DMS53 (cell line): ENCODE data around the gene SIX1.

ENCODE experiments used
- DNase-seq: peaks from one replicate; lab custom pipeline; 2025; lab: John Stamatoyannopoulos, UW

SIX1 gene

DNA sequence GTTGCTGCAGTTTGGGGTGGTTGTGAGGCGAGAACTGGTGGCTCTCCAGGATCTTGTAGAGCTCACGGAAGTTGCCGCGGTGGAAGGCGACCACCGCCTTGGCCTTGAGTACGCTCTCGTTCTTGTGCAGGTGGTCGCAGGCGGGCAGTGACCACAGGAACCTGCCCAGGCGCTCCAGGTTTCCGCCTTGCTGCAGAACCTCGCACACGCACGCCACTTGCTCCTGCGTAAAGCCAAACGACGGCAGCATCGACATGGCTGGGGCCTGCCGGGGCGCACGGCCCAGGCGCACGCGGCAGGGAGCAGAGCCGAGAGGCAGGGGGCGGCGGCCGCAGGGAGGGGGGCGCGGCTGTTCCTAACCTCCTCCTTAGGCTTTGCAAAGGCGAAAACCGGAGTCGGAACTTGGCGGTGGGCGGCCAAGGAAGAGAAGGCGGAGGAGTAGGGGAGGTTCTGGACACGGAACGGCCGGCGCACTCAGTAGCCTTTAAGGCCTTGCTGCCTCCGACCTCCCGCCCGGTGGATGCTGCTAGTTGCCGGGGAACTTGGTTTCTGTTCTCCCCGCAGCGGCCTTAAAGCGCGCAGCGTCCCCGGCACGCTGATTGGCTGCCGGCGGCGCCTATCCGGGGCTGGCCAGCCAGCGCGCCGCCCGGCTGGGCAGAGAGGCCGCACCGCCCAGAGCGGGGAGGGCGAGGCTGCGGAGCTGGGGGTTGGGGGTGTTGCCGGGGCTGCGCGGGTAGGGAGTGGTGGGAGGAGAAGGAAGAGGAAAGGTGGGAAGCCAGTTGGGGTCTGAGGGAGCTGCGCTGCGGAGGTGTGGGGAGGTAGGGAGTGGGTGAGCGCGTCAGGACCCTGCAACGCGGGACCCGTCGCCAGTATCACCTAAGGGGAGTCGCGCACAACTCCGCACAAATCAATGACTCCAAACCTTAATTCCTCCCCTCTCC lies at the start of gene SIX1:
TSS of gene SIX1 (minus strand) at position 544 of the 941 bp plus-strand sequence. CDS start at position 256, 288 bp downstream.
- peak; percentile 95 for DNase-seq

DNA sequence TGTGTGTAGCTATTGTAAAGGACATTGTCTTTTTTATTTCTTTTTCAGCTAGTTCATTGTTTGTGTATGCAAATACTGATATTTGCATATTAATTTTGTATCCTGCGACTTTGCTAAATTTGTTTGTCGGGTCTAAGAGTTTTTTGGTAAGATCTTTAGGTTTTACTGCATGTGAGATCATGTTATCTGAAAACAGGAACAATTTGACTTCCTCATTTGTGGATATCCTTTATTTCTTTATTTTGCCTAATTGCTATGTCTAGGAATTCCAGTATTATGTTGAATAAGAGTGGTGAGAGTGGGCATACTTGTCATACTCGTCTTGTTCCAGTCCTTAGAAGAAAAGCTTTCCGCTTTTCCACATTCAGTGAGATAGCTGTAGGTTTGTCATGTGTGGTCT lies 46.0 kb upstream of the SIX1 start:
- no peak for DNase-seq

DNA sequence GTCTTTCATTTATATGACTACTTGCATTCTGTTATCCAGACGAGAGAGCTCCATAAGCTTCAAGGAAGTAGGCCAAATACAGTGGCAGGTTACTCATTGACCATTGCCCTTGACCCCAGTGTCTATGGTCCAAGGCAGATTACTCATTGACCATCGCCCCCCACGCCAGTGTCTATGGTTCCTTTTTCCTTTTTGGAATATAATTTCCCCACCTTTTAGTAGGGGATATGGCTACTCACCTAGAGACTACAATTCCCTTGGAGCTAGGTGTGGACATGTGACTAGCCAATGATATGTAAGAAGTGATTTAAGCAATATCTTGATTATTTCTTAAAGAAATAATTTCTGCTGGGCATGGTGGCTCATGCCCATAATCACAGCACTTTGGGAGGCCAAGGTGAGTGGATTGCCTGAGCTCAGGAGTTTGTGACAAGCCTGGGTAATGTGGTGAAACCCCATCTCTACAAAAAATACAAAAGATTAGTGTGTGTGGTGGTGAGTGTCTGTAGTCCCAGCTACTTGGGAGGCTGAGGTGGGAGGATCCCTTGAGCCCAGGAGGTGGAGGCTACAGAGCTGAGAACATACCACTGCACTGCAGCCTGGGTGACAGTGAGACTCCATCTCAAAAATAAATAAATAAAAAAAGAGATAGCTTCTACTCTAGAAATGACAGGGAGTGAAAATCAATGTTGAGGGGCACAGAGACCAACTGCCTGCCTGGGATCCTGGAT lies 42.3 kb upstream of the SIX1 start:
- DNase-seq: no peak

DNA sequence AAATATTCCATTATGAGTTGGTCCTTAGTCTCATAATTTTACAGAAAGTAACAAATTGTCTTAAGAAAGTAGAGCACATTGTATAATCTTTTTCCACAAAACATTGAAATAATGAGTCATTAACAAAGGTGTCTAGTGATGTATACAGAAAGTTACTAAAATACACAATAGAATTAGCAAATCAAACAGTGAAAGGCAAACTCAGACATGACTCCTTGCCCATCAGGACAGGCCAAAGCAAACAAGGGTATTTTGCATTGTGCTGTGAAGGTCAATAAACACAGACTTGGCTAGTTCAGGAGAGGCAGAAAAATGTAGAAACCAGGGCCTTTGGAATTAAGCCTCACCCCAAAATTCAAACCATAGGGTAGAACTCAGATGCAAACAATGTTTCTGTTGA lies 37.6 kb upstream of the SIX1 start:
- DNase-seq: peak; percentile 49

DNA sequence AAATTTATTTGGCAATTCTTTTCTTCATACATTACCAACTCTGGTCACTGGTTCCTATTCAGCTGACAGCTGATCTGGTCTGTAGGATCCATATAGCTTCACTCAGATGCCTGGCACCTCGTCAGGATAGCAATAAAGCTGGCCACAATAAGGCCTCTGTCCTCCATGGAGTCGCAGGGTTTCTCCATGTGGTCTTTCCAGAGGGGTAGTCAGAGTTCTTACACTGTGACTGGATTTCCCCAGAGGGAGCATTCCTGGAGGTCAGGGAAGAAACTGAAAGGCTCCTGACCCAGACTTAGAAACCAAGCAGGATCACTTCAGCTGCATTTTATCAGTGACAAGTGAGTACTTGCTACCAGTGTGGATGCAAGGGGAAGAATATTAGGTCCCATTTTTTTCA lies 34.9 kb upstream of the SIX1 start:
- no peak for DNase-seq

DNA sequence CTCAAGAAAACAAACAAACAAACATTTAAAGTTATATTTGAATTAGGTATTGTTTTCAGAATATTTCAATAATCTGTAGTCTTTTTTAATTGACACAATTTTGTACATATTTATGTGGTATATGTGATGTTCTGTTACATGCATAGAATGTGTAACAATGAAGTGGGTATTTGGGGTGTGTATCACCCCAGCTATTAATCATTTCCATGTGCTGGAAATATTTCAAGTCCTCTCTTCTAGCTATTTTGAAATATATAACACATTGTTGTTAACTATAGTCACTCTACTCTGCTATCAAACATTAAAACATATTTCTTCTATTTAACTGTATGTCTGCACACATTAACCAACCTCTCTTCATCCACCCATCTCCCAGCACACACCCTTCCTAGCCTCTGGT lies 32.0 kb upstream of the SIX1 start:
- DNase-seq: no peak

DNA sequence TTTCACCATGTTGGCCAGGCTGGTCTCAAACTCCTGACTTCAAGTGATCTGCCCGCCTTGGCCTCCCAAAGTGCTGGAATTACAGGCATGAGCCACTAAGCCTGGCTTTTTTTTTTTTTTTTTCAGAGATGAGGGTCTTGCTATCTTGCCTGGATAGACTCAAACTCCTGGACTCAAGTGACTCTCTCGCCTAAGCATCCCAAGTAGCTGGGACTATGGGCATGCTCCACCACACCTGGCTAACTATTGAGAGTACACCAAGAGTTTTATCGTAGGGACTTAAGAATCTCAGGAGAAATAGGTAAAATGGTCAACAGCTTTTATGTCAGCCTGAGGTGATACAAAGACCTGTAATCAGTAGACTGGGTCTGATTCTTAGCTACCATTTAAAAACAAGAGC lies 31.2 kb upstream of the SIX1 start:
- no peak for DNase-seq

DNA sequence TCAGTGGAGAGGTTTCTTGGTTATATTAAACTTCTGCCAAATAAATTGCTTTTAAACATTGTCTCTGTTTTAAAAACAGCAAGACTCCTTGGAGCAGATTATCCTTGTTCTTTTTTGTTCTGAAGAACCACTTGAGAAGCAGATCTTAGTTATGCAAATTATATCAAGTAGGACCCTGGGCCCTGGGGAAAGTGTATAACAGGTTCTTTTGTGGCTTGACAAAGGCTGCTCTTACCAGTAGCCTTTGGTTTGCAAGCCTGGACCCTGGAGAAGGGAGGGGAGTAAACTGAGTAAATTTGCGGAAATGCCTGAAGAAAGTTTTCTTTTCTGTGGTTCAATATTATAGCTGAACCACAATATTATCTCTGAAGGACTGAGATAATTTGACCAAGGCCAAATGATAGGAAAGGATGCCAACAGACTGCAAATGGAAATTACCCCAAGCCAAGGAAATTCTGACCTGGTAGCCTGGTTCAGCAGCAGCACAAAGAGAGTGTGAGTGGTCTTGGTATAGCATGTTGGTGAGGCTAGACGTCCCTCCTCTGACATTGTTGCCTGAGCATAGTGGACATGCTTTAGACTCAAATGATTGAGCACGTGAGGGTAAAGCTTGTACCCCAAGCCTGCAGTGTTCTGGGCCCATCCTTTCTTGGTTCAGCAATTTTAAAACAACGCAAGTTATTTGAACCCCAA lies 30.4 kb upstream of the SIX1 start:
- DNase-seq: no peak

DNA sequence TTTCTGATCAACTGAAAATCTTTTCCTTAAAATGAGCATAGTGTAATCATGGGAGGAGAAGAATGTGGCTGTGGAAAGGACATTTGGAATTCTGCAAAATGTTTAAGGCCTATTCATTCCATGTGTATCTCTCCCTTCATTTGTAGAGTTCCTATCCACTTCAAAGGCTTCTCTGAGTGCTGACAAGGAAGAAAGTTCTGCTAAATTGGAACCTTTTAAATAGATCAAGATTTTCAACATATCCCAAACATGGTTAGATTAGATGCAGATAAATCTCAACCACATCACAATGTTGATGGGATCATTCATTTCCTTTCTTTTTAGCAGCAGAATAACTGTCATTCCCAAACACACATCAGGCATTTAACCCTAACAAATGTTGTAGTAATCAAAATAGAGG lies 28.4 kb upstream of the SIX1 start:
- DNase-seq: no peak

DNA sequence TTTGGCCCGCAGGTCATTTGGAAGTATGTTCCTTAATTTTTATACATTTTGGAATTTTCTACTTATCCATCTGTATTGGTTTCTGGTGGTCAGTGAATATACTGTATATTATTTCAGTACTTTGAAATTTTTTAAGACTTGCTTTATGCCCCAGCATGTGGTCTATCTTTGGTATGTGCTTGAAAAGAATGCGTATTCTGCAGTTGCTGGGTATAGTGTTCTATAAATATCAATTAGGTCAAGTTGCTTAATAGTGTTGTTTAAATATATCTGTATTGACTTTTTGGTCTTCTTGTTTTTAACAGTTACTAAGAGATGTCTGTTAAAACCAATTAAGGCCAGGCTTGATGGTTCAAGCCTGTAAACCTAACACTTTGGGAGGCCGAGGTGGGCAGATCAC lies 21.7 kb upstream of the SIX1 start:
- DNase-seq: no peak

DNA sequence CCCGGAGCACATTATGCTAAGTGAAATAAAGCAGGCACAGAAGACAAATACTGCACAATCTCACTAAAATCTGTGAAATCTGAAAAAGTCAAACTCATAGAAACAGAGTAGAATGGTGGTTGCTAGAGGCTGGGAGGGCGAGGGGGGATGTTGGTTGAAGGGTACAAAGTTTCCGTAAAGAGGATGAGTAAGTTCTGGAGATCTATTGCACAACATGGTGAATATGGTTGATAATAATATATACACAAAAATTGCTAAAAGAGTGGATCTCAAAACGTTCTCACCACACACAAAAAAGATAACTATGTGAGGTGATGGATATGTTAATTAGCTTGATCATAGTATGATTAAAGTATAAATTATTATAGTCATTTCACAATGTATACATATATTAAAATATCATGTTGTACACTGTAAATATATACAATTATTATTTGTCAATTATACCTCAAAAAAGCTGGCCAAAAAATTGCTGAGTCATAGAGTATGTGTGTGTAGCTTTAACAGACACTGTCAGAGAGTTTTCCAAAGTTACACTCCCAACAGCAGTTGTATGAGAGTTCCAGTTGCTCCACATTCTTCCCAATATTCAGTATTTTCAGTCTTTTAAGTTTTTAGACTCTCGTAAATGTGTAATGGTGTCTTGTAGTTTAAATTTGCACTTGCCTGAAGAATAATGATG lies 19.3 kb upstream of the SIX1 start:
- no peak for DNase-seq

DNA sequence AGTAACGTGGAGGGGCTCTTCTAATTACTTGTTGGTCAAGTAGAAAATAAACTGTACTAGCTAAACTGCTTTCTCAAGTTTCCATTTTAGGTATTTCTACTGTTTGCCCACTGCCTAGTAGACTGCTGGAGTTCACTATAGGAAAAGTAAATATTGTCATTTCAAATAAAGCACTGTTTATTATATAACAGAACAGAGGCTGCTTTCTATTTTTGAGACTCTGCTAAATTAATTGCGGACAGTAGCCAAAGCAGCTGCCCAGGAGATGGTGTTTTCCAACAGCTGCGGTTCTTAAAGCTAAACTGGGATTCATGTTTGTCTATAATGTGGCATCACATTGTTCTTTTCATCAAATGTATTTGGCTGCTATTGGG lies 15.9 kb upstream of the SIX1 start:
- DNase-seq: peak; percentile 80

DNA sequence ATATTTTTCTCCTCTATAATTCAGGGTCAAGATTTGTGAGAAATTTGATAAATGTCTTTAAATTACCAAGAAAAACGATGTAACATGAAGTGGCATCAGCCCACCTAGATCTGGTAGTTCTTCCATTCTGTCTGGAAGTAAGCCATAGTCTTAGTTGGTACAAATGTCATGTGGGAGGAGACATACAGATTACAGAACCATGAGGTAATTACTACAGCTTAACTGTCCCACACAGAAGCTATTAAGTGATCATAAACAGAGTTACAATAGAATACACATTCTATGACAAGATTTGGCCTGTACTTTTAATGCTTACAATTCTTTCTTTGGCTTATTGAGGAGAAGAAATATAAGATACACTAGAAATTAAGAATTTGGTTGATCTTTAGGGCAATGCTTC lies 13.7 kb upstream of the SIX1 start:
- DNase-seq: no peak

DNA sequence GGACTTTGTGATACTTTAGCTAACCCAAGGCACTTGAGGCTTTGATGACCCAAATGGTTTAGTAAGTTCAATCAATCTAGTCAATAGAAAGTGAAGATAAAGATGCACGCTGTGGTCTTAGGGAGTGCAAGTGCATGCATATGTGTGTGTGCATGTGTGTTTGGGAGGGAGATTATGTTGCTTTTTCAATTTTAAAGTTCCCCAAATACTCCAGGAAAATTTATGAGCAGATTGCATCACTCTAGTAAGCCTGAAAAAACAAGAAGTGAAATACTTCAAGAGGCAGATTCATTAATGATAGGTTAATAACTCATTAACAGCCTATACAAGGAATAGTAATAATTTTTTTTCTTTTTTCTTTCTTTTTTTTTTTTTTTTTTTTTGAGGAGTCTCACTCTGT lies 12.4 kb upstream of the SIX1 start:
- DNase-seq: no peak

DNA sequence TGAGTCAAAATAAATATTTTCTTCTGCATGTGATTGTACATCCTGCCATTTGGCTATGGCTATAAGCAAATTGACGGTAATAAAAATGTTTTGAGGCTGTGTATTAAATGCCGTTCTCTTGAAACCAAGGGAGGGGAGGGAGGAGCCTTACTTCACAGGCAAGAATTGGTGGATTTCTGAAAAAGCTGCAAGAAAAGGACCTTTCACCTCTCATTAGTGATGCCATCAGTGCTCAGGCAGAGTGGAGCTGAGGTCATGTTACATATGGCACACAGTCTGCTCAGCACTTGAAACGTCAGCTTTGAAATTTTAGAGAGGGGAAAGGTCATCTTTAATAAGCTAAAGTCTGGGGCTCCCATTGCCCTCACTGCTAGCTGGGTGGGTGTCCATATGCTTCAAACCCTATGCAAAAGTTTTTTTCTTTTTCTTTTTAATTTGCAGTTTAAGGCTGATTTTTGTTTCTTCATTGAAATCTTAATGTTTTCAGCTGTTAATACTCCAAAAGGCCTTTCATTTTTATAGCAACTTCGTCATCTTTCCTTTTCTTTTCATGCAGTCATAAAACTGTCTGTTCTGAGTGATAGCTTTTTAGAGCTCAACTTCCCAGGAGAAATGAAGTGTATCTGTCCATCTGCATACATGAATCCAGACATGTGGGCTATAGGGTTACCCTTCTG lies 9.8 kb upstream of the SIX1 start:
- peak; percentile 63 for DNase-seq

DNA sequence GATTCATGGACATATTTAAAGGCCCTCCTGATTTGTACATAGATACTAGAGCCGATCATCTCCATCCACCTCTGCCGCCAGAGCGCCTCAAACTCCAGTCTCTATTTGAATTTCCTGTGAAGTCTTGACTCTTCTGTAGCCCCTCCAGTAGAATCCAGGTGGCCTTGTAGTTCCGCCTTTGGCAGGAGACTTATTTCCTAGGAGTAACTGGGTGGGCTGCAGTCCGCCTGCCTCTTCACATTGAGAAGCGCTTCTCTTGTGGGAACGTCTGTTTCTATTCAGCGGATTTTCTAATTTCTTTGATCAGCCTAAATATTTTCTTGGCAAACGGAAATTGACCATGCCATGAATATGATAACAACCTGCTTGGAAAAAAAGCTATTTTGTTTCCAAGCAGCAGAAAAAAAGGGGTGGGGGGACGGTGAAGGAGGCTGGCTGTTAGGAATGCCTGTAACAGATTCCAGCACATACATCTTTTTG lies 9.0 kb upstream of the SIX1 start:
- no peak for DNase-seq

DNA sequence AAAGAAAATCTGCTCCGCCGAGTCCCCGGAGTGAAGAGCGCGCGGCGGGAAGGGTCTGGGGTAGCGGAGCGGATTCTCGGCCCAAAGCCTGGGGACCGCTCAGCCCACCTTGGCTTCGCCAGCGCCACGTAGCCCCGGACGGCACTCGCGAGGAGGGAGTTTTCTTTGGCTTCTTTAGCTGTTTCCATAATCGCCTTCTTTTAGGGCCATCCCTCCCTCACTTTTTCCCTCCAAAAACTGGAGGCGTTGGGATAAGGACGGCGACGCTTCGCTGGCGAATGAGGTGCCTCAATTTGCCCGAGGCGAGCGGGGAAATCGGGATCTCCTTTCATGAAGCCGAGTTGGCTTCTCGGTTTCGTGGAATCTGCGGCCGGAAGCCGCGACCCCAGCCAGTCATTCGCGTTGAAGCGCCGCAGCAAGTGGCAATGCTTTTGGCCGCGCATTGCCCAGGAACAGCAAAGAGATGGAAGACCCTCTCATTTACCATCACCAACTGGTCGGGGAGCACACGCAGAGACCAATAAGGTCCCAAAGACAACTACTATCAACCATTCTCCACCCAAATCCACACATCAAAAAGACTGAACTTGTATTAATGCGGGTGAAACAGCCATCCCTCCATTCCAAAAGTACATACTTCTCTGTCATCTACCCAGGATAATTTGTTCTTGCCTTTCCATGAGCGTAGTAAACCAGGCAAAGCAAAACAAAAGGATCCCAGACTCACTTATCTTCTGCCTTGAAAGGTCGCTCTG lies 8.4 kb upstream of the SIX1 start:
- peak; percentile 63 for DNase-seq

DNA sequence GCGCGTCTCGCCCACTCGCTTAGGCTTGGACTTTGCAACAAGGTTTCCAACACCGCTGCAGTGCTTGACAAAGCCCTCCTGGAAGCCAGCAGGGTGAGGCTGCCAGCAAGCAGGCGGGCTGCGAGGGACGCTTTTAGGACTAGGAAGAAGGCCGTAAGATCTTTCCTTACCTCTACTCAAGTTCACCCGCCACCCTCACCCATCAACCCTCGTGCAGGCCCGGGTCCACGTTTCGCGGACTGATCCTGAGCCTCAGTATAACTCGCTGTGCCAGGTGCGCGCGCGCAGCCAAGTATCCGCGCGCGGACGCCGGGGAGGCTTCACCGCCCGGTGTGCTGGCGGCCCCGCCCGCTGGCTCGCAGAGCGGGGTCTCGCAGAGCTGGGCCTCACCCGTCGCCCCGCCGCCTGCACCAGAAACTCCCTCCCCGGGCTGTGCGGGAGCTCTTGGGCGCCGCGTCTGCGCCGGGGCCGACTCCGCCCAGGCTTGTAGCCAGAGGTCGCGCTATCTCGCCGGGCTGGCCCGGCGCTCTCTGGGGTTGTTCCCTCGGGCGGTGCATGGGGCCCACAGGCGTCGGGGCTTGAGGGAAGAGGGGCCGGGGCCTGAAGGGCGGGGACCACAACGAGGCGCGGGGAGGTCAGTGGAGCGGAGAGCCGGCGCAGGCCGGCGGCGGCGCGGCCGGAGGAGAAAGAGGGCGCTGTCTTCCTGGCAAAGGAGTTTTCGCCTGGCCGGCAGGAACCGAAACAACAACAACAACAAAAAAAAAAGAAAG lies 7.6 kb upstream of the SIX1 start:
- peak; percentile 87 for DNase-seq

DNA sequence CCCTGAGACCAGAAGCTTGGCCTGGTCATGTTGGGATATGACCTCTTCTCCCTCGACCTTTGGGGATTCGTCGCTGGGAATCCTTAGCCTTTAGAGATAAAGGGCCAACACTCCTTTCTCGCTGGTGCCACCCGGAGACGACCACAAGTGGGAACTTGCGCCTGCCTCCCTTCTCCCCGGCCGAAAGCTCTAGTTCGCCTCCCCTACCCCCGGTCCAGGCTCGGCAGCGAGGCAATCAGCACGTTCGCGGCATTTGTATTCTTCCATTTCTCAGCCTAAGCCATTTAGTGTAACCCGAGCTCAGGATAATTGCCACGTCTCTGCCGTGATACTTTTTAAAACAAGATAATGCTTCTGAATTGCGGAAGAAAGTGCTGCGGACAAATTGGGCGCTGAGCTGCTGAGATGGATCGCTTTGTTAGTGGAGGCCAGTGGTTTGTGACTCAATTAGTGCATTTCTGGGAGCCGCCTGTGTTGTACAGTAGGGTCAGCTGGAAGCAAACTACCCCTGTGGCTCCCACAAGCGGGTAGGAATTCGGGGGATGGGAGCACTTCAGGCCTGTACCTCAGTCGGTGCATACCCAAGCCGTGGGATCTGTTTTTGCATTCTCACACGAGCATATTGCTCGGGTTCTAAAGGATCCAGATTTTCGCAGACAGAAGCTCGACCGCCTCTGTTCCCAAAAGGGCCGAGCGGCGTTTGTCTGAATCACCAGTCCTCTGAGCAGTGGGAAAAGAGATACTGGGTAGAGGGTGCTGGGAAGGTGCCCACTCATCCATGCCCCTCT lies 6.8 kb upstream of the SIX1 start:
- DNase-seq: no peak
